HepG2 (cell line): Measurements from ENCODE around the gene GFAP. TPM values are rescaled to one million over a fixed set of nuclear protein-coding genes. Genes with fewer than 3 reads are reported as not detected.

ENCODE experiments used
- AGO1 ChIP-seq: fragments of 200-400 bp; formaldehyde crosslinking; IDR thresholded peaks from 2 replicates; pipeline ENCODE4 v1.6.1; 2017; ENCODE audit warnings: mild to moderate bottlenecking, low read depth, low read length, moderate library complexity; ENCODE audit not compliant: poor library complexity, severe bottlenecking
- ARNTL ChIP-seq: sonication (generic); formaldehyde crosslinking; IDR thresholded peaks from 2 replicates; pipeline ENCODE4 v1.4.0; 2020; ENCODE audit warnings: mild to moderate bottlenecking, missing genetic modification reagents
- DNMT3B ChIP-seq: conservative IDR thresholded peaks from 2 replicates; pipeline ENCODE4 v1.6.1; 2016; ENCODE audit warnings: missing biosample characterization, control low read depth
- EP300 ChIP-seq, 3 experiments: sonication (generic) in 1 of 3; formaldehyde crosslinking in 1 of 3; IDR thresholded peaks; 2 replicates each; pipeline versions ENCODE4 v1.5.1 to v1.6.1; 2011 to 2020; ENCODE audit warnings: low read depth in 2 of 3, low read length in 2 of 3, borderline replicate concordance in 1 of 3, improper control_type of control experiment in 1 of 3, mild to moderate bottlenecking in 1 of 3, missing genetic modification reagents in 1 of 3, moderate library complexity in 1 of 3
- HNRNPH1 ChIP-seq: fragments of 200-400 bp; formaldehyde crosslinking; optimal IDR thresholded peaks from 2 replicates; pipeline ENCODE3; 2017; ENCODE audit warnings: mild to moderate bottlenecking, low read depth, low read length
- SATB2 ChIP-seq: sonication (generic); formaldehyde crosslinking; IDR thresholded peaks from 2 replicates; pipeline ENCODE4 v1.5.0; 2020; ENCODE audit warnings: missing genetic modification reagents
- TEAD3 ChIP-seq: optimal IDR thresholded peaks from 2 replicates; pipeline ENCODE3; 2016; ENCODE audit warnings: borderline replicate concordance
- ZNF264 ChIP-seq: sonication (generic); formaldehyde crosslinking; IDR thresholded peaks from 2 replicates; pipeline ENCODE4 v1.4.0; 2020; ENCODE audit warnings: missing genetic modification reagents
- ZNF331 ChIP-seq: sonication (generic); formaldehyde crosslinking; IDR thresholded peaks from 2 replicates; pipeline ENCODE4 v1.4.0; 2020; ENCODE audit warnings: missing genetic modification reagents
- ZNF501 ChIP-seq: sonication (generic); formaldehyde crosslinking; IDR thresholded peaks from 2 replicates; pipeline ENCODE4 v1.5.1; 2020; ENCODE audit warnings: mild to moderate bottlenecking, moderate library complexity, missing genetic modification reagents
- ZNF772 ChIP-seq: sonication (generic); formaldehyde crosslinking; IDR thresholded peaks from 2 replicates; pipeline ENCODE4 v1.5.0; 2020; ENCODE audit warnings: mild to moderate bottlenecking, missing genetic modification reagents
- polyA plus RNA-seq, 8 experiments: library from polyadenylated mRNA; depleted of rRNA in 3 of 8; stranded (reverse) in 7 of 8; unstranded in 1 of 8; fragments of >200 nt; fragmentation: Illumina TruSeq in 4 of 8; extraction: Trizol in 4 of 8; gene quantifications; 2 replicates each; pipeline versions ENCODE4 v1.2.1 to v1.2.3, GENCODE V29; 2011 to 2016; ENCODE audit warnings: low read depth in 4 of 8, missing spikeins in 1 of 8, mixed read lengths in 1 of 8; ENCODE audit not compliant: insufficient read depth in 1 of 8
- total RNA-seq, 5 experiments: library from RNA; depleted of rRNA; stranded (reverse); fragments of >200 nt; fragmentation: Illumina TruSeq; extraction: Trizol; gene quantifications; 2 replicates each; pipeline ENCODE4 v1.2.3, GENCODE V29; 2016; ENCODE audit warnings: low read depth in 1 of 5
- TF ChIP-seq, protein P1 (sequence below): sonication (generic); IDR thresholded peaks from 2 replicates; pipeline ENCODE4 v1.6.1; 2016; ENCODE audit warnings: low read depth, borderline replicate concordance
- TF ChIP-seq, protein P2 (sequence below): sonication (generic); formaldehyde crosslinking; IDR thresholded peaks from 2 replicates; pipeline ENCODE4 v1.4.0; 2020; ENCODE audit warnings: missing genetic modification reagents
- TF ChIP-seq, protein P3 (sequence below): IDR thresholded peaks from 2 replicates; pipeline ENCODE4 v1.6.1; 2016; ENCODE audit warnings: low read depth, missing genetic modification reagents, missing compliant biosample characterization
- TF ChIP-seq, protein P4 (sequence below): sonication (generic); formaldehyde crosslinking; IDR thresholded peaks from 2 replicates; pipeline ENCODE4 v1.8.1; 2022; ENCODE audit warnings: low read depth, mild to moderate bottlenecking, missing genetic modification reagents
- TF ChIP-seq, protein P5 (sequence below): sonication (generic); formaldehyde crosslinking; IDR thresholded peaks from 2 replicates; pipeline ENCODE4 v1.4.0; 2020; ENCODE audit warnings: missing genetic modification reagents

GFAP gene
- total and polyA plus RNA-seq, 2 of the 13 experiments (the other 11 are each of a cell fraction or from before 2014, with no cell fraction given), result 0.11 to 0.29 TPM

DNA sequence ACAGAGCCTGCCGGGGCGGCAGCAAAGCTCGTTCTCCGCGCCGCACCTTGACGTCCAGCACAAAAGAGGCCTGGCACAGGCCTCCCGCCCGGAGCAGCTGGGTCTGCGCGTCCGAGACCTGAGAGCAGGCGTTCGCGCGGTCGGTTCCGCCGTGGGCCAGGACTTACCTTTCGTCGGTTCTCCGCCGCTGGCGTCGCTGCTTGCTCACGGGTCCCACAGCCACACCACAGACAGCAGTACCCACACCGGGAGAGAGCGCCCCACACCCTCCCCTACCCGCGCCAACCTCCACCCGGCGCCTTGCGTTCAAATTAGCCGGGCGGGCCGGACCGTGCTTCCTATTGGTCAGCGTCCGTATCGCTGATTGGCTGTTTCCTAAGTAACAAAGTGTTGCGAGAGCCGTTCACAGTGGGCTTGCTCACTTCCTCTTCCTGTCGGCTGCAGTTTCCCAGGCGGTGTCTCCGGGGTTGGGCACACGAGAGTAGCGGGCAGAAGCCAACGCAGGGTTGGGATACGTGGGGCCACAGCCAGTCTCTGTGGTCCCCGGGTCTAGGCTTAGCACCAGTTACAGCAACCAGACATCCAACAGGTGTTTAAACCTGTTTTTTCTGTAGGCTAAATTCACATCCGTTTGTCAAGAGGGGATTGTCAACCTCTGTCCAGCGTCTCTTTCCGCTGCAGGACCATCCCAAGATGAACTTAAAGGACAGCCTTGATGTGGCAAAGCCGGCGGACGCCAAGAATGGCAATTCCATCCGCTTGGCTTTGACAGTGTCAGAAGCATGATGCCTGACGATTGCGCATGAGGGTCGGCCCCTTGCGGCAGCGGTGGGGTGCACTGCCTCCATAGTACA lies 32.4 kb upstream of the GFAP start, which contains the start of gene KIF18B (continued):
- TF ChIP-seq, protein P1, sequence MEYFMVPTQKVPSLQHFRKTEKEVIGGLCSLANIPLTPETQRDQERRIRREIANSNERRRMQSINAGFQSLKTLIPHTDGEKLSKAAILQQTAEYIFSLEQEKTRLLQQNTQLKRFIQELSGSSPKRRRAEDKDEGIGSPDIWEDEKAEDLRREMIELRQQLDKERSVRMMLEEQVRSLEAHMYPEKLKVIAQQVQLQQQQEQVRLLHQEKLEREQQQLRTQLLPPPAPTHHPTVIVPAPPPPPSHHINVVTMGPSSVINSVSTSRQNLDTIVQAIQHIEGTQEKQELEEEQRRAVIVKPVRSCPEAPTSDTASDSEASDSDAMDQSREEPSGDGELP, result peak; percentile 58; the same call in 1 of the 2 replicates
- TF ChIP-seq, protein P2, sequence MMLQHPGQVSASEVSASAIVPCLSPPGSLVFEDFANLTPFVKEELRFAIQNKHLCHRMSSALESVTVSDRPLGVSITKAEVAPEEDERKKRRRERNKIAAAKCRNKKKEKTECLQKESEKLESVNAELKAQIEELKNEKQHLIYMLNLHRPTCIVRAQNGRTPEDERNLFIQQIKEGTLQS (CRISPR knock-in tag), result peak; percentile 27; the same call in 1 of the 2 replicates
- TF ChIP-seq EP300 (IDR thresholded peaks at IDR 0.05; ENCODE audit: low read depth in 2 of 2, low read length in 2 of 2) (0 out of 4 replicates have a peak, but pooled peaks of 1 of the 2 experiments have one; percentile 17), EP300 (CRISPR knock-in tag; IDR thresholded peaks at IDR 0.05; ENCODE audit: borderline replicate concordance) (no peak), AGO1 (peak; percentile 80), ZNF264 (CRISPR knock-in tag) (peak; percentile 62; the same call in 1 of the 2 replicates), ZNF331 (CRISPR knock-in tag) (peak; percentile 12; the same call in 1 of the 2 replicates), TEAD3 (peak; percentile 12), ZNF772 (peak; percentile 50; the same call in 1 of the 2 replicates), HNRNPH1 (peak; percentile 73), SATB2 (peak; percentile 49; the same call in 1 of the 2 replicates), DNMT3B (no peak), ARNTL (CRISPR knock-in tag) (peak; percentile 81), ZNF501 (CRISPR knock-in tag) (peak; percentile 95)
- TF ChIP-seq, protein P3, sequence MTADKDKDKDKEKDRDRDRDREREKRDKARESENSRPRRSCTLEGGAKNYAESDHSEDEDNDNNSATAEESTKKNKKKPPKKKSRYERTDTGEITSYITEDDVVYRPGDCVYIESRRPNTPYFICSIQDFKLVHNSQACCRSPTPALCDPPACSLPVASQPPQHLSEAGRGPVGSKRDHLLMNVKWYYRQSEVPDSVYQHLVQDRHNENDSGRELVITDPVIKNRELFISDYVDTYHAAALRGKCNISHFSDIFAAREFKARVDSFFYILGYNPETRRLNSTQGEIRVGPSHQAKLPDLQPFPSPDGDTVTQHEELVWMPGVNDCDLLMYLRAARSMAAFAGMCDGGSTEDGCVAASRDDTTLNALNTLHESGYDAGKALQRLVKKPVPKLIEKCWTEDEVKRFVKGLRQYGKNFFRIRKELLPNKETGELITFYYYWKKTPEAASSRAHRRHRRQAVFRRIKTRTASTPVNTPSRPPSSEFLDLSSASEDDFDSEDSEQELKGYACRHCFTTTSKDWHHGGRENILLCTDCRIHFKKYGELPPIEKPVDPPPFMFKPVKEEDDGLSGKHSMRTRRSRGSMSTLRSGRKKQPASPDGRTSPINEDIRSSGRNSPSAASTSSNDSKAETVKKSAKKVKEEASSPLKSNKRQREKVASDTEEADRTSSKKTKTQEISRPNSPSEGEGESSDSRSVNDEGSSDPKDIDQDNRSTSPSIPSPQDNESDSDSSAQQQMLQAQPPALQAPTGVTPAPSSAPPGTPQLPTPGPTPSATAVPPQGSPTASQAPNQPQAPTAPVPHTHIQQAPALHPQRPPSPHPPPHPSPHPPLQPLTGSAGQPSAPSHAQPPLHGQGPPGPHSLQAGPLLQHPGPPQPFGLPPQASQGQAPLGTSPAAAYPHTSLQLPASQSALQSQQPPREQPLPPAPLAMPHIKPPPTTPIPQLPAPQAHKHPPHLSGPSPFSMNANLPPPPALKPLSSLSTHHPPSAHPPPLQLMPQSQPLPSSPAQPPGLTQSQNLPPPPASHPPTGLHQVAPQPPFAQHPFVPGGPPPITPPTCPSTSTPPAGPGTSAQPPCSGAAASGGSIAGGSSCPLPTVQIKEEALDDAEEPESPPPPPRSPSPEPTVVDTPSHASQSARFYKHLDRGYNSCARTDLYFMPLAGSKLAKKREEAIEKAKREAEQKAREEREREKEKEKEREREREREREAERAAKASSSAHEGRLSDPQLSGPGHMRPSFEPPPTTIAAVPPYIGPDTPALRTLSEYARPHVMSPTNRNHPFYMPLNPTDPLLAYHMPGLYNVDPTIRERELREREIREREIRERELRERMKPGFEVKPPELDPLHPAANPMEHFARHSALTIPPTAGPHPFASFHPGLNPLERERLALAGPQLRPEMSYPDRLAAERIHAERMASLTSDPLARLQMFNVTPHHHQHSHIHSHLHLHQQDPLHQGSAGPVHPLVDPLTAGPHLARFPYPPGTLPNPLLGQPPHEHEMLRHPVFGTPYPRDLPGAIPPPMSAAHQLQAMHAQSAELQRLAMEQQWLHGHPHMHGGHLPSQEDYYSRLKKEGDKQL (CRISPR knock-in tag), result no peak
- TF ChIP-seq, protein P4, sequence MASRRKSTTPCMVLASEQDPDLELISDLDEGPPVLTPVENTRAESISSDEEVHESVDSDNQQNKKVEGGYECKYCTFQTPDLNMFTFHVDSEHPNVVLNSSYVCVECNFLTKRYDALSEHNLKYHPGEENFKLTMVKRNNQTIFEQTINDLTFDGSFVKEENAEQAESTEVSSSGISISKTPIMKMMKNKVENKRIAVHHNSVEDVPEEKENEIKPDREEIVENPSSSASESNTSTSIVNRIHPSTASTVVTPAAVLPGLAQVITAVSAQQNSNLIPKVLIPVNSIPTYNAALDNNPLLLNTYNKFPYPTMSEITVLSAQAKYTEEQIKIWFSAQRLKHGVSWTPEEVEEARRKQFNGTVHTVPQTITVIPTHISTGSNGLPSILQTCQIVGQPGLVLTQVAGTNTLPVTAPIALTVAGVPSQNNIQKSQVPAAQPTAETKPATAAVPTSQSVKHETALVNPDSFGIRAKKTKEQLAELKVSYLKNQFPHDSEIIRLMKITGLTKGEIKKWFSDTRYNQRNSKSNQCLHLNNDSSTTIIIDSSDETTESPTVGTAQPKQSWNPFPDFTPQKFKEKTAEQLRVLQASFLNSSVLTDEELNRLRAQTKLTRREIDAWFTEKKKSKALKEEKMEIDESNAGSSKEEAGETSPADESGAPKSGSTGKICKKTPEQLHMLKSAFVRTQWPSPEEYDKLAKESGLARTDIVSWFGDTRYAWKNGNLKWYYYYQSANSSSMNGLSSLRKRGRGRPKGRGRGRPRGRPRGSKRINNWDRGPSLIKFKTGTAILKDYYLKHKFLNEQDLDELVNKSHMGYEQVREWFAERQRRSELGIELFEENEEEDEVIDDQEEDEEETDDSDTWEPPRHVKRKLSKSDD (CRISPR knock-in tag), result no peak
- TF ChIP-seq, protein P5, sequence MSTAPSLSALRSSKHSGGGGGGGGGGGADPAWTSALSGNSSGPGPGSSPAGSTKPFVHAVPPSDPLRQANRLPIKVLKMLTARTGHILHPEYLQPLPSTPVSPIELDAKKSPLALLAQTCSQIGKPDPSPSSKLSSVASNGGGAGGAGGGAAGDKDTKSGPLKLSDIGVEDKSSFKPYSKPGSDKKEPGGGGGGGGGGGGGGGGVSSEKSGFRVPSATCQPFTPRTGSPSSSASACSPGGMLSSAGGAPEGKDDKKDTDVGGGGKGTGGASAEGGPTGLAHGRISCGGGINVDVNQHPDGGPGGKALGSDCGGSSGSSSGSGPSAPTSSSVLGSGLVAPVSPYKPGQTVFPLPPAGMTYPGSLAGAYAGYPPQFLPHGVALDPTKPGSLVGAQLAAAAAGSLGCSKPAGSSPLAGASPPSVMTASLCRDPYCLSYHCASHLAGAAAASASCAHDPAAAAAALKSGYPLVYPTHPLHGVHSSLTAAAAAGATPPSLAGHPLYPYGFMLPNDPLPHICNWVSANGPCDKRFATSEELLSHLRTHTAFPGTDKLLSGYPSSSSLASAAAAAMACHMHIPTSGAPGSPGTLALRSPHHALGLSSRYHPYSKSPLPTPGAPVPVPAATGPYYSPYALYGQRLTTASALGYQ, result peak; percentile 83; the same call in 1 of the 2 replicates
